NCI-H82 treated with DMSO at 0.1 percent for 48 hours (cell line): ENCODE data around the gene PBX3.

ENCODE experiments used
- DNase-seq: peaks from one replicate; lab custom pipeline; 2025; ENCODE audit not compliant: unreplicated experiment; lab: John Stamatoyannopoulos, UW

PBX3 gene

GRCh38 chr9:125990186-125990792 is 243.1 kb downstream of the PBX3 start:
- DNase-seq: no peak

- DNase-seq: peak; percentile 23
Observed at GRCh38 chr9:125990793-125991220, 243.6 kb downstream of the PBX3 start.

GRCh38 chr9:125991886-125992529 is 244.8 kb downstream of the PBX3 start:
- DNase-seq: no peak

- no peak for DNase-seq
Observed at GRCh38 chr9:125992557-125992956, 245.4 kb downstream of the PBX3 start.

- DNase-seq: no peak
Observed at GRCh38 chr9:125993466-125993865, 246.3 kb downstream of the PBX3 start.

GRCh38 chr9:125994066-125994943 is 247.1 kb downstream of the PBX3 start:
- no peak for DNase-seq

GRCh38 chr9:125995006-125995405 is 247.8 kb downstream of the PBX3 start:
- DNase-seq: no peak

GRCh38 chr9:125995706-125996105 is 248.5 kb downstream of the PBX3 start:
- DNase-seq: no peak

GRCh38 chr9:125996791-125997190 is 249.6 kb downstream of the PBX3 start:
- no peak for DNase-seq

GRCh38 chr9:125997196-125997823 is 250.1 kb downstream of the PBX3 start:
- DNase-seq: no peak

- no peak for DNase-seq
Observed at GRCh38 chr9:125998837-125999503, 251.8 kb downstream of the PBX3 start.

- DNase-seq: peak; percentile 1
Observed at GRCh38 chr9:125999504-125999881, 252.3 kb downstream of the PBX3 start.

- DNase-seq: no peak
Observed at GRCh38 chr9:126000256-126000655, 253.1 kb downstream of the PBX3 start.

- DNase-seq: no peak
Observed at GRCh38 chr9:126000731-126001580, 253.8 kb downstream of the PBX3 start.

GRCh38 chr9:126001581-126002225 is 254.5 kb downstream of the PBX3 start:
- no peak for DNase-seq

- DNase-seq: no peak
Observed at GRCh38 chr9:126002476-126003350, 255.5 kb downstream of the PBX3 start.

- DNase-seq: no peak
Observed at GRCh38 chr9:126009047-126009446, 261.9 kb downstream of the PBX3 start.

GRCh38 chr9:126014726-126015125 is 267.6 kb downstream of the PBX3 start:
- DNase-seq: no peak

GRCh38 chr9:126015424-126015823 is 268.3 kb downstream of the PBX3 start:
- DNase-seq: no peak
